HepG2 (cell line): ENCODE results near the gene HSD11B1. TPM values are rescaled to one million over a fixed set of nuclear protein-coding genes. Genes with fewer than 3 reads are reported as not detected.

Experiments used
- ATAC-seq: fragments of 200-7000 bp; cut with Tn5 transposase; 3 replicates; pipeline ENCODE4 v1.9.1; 2020; ENCODE audit warnings: mild to moderate bottlenecking, moderate library complexity
- BruUV-seq: library from RNA; stranded (reverse); fragments of 400-500 nt; replicated peaks from 2 replicates; lab custom pipeline; 2021; lab: Mats Ljungman, UMichigan
- CTCF ChIA-PET: fragments of 300-600 bp; formaldehyde crosslinking; extraction: SDS; loops from one replicate; lab custom pipeline; 2021; ENCODE audit warnings: low total read pairs, inconsistent platforms, low intra/inter-chr PET ratio; lab: Yijun Ruan, JAX
- POLR2A ChIA-PET: fragments of 350-600 bp; sonication (Branson Sonifier 250); formaldehyde crosslinking; loops from one replicate; lab custom pipeline; 2020; ENCODE audit warnings: antibody characterized with exemption, inconsistent platforms; lab: Yijun Ruan, JAX
- DNase-seq: peaks from one replicate; pipeline ENCODE4 v3.0.0-alpha.2; 2015; ENCODE audit warnings: low spot score
- FAIRE-seq: peaks from 3 replicates; lab custom pipeline; 2011; peaks lifted over from hg19 to GRCh38; lab: Jason Lieb, UNC
- H2AFZ ChIP-seq: one replicate; pipeline ENCODE4 v1.6.1; 2011; ENCODE audit warnings: low read length, inconsistent platforms
- H3K27ac ChIP-seq: fragments of 300-600 bp; 3 replicates; pipeline ENCODE4 v1.8.0; 2011; ENCODE audit warnings: mixed run types, mild to moderate bottlenecking, mixed read lengths, low read length, inconsistent platforms; ENCODE audit not compliant: insufficient read depth; ENCODE audit errors: extremely low read length
- H3K27me3 ChIP-seq, 2 experiments: fragments of 200-600 bp in 1 of 2; 2 replicates in 1 of 2; 3 replicates in 1 of 2; pipeline versions ENCODE4 v1.6.0 to v1.8.0; 2011; ENCODE audit warnings: low read length in 2 of 2, mild to moderate bottlenecking in 2 of 2, moderate library complexity in 2 of 2, inconsistent platforms in 1 of 2; ENCODE audit not compliant: insufficient read depth in 2 of 2, control insufficient read depth in 1 of 2
- H3K36me3 ChIP-seq, 2 experiments: fragments of 200-600 bp in 1 of 2; replicated peaks in 1 of 2; 2 replicates in 1 of 2; 3 replicates in 1 of 2; pipeline versions ENCODE4 v1.5.1 to v1.8.0; 2011; ENCODE audit warnings: low read length in 2 of 2, inconsistent platforms in 1 of 2; ENCODE audit not compliant: insufficient read depth in 2 of 2, control insufficient read depth in 1 of 2
- H3K4me1 ChIP-seq: 2 replicates; pipeline ENCODE4 v1.5.1; 2012; ENCODE audit warnings: low read length, inconsistent platforms; ENCODE audit not compliant: insufficient read depth
- H3K4me2 ChIP-seq: 2 replicates; pipeline ENCODE4 v1.6.0; 2011; ENCODE audit warnings: low read depth, low read length, inconsistent platforms
- H3K4me3 ChIP-seq, 3 experiments: fragments of 200-600 bp in 1 of 3; sonication (generic), shearing (Covaris generic) in 1 of 3; replicated peaks in 1 of 3; 2 replicates each; pipeline ENCODE4 v1.5.1; 2011 to 2016; ENCODE audit warnings: low read length in 3 of 3, inconsistent platforms in 2 of 3, low read depth in 2 of 3, mild to moderate bottlenecking in 2 of 3, control low read depth in 1 of 3, mixed read lengths in 1 of 3; ENCODE audit not compliant: insufficient read depth in 1 of 3
- H3K79me2 ChIP-seq: one replicate; pipeline ENCODE4 v1.6.1; 2011; ENCODE audit warnings: low read length, inconsistent platforms; ENCODE audit not compliant: insufficient read depth
- H3K9ac ChIP-seq: 2 replicates; pipeline ENCODE4 v1.6.0; 2011; ENCODE audit warnings: mild to moderate bottlenecking, low read depth, low read length, inconsistent platforms; ENCODE audit not compliant: insufficient read depth
- H3K9me3 ChIP-seq: 2 replicates; pipeline ENCODE4 v1.5.1; 2012; ENCODE audit warnings: mild to moderate bottlenecking, low read length
- H4K20me1 ChIP-seq: 2 replicates; pipeline ENCODE4 v1.6.0; 2011; ENCODE audit warnings: inconsistent platforms, mild to moderate bottlenecking, low read length, moderate library complexity; ENCODE audit not compliant: insufficient read depth
- ARHGAP35 ChIP-seq: sonication (generic); formaldehyde crosslinking; IDR thresholded peaks from 2 replicates; pipeline ENCODE4 v1.9.0; 2022; ENCODE audit warnings: mild to moderate bottlenecking, inconsistent platforms, moderate library complexity, missing genetic modification reagents, borderline replicate concordance
- KDM5B ChIP-seq: sonication (generic); formaldehyde crosslinking; IDR thresholded peaks from 2 replicates; pipeline ENCODE4 v1.4.0; 2020; ENCODE audit warnings: missing genetic modification reagents, mild to moderate bottlenecking, borderline replicate concordance
- PHF21A ChIP-seq: sonication (generic); formaldehyde crosslinking; IDR thresholded peaks from 2 replicates; pipeline ENCODE4 v1.5.0; 2020; ENCODE audit warnings: mild to moderate bottlenecking, missing genetic modification reagents
- RFX5 ChIP-seq: IDR thresholded peaks from 2 replicates; pipeline ENCODE4 v1.6.1; 2011; ENCODE audit warnings: low read depth, low read length, improper control_type of control experiment
- SMARCC2 ChIP-seq: fragments of 450-650 bp; IDR thresholded peaks from 2 replicates; pipeline ENCODE4 v1.6.1; 2017; ENCODE audit warnings: antibody characterized with exemption, mild to moderate bottlenecking
- SMARCE1 ChIP-seq: fragments of 450-650 bp; IDR thresholded peaks from 2 replicates; pipeline ENCODE4 v1.6.1; 2017; ENCODE audit warnings: borderline replicate concordance
- SMC3 ChIP-seq: IDR thresholded peaks from 2 replicates; pipeline ENCODE4 v1.6.1; 2011; ENCODE audit warnings: low read length, improper control_type of control experiment
- ZFP41 ChIP-seq: sonication (generic); formaldehyde crosslinking; IDR thresholded peaks from 2 replicates; pipeline ENCODE4 v1.4.0; 2020; ENCODE audit warnings: mild to moderate bottlenecking, missing genetic modification reagents, borderline replicate concordance
- ZFP82 ChIP-seq: sonication (generic); formaldehyde crosslinking; IDR thresholded peaks from 2 replicates; pipeline ENCODE4 v1.5.1; 2020; ENCODE audit warnings: mild to moderate bottlenecking, missing genetic modification reagents, borderline replicate concordance
- WGBS: methylation state at CpG from one replicate; pipeline ENCODE4 v1.1.6; 2017; ENCODE audit warnings: low lambda C conversion rate; 5-methylcytosine and 5-hydroxymethylcytosine counted together
- in situ Hi-C: cut with HindIII; loops from 2 replicates; pipeline ENCODE4 v1.10.0; 2017; ENCODE audit warnings: low pct_unique_long_range_greater_than_20kb; ENCODE audit not compliant: extremely low pct_ligation_motif_present
- intact Hi-C: fragments of 100-400 bp; cut with micrococcal nuclease; formaldehyde crosslinking; loops from one replicate; pipeline ENCODE4 v1.10.0; 2022; ENCODE audit not compliant: unreplicated experiment
- polyA plus RNA-seq, 8 experiments: library from polyadenylated mRNA; depleted of rRNA in 3 of 8; stranded (reverse) in 7 of 8; unstranded in 1 of 8; fragments of >200 nt; fragmentation: Illumina TruSeq in 4 of 8; extraction: Trizol in 4 of 8; gene quantifications; 2 replicates each; pipeline versions ENCODE4 v1.2.1 to v1.2.3, GENCODE V29; 2011 to 2016; ENCODE audit warnings: low read depth in 4 of 8, missing spikeins in 1 of 8, mixed read lengths in 1 of 8; ENCODE audit not compliant: insufficient read depth in 1 of 8
- total RNA-seq, 5 experiments: library from RNA; depleted of rRNA; stranded (reverse); fragments of >200 nt; fragmentation: Illumina TruSeq; extraction: Trizol; gene quantifications; 2 replicates each; pipeline ENCODE4 v1.2.3, GENCODE V29; 2016; ENCODE audit warnings: low read depth in 1 of 5
- TF ChIP-seq, protein P1 (sequence below): sonication (generic); formaldehyde crosslinking; IDR thresholded peaks from 2 replicates; pipeline ENCODE4 v1.5.0; 2020; ENCODE audit warnings: missing genetic modification reagents
- TF ChIP-seq, protein P2 (sequence below): sonication (generic); formaldehyde crosslinking; IDR thresholded peaks from 2 replicates; pipeline ENCODE4 v1.8.1; 2023; ENCODE audit warnings: mild to moderate bottlenecking, missing genetic modification reagents
- TF ChIP-seq, protein P3 (sequence below), 2 experiments: fragments of 450-650 bp in 1 of 2; sonication (generic) in 1 of 2; formaldehyde crosslinking in 1 of 2; IDR thresholded peaks; 2 replicates each; pipeline versions ENCODE4 v1.6.1 to v1.8.0; 2016 to 2022; ENCODE audit warnings: antibody characterized with exemption in 1 of 2, mild to moderate bottlenecking in 1 of 2, missing genetic modification reagents in 1 of 2

The HSD11B1 gene
- total and polyA plus RNA-seq, 2 of the 13 experiments (the other 11 are each of a cell fraction or from before 2014, with no cell fraction given), result not detected

DNA sequence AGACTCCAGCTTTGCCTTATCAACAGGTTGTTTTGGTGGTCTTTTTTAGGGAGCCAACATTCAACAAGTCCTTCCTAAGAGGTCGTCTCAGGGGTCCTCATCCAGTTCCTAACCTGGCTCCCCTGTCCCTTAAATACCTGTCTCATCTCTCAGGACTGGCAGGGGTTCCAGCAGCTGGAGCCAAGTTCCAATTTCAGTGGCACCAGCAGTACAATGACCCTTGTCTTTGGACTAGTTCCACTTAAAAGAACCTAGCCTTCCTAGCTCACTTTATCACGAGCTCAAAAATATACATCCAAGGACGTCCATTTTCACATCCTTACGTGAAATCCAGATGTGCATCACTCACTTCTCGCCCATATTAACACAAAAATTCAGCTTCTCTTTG, 32.5 kb downstream of the HSD11B1 start:
- H3K9ac ChIP-seq, result no peak overlapping the region
- H3K4me2 ChIP-seq, result no peak overlapping the region
- FAIRE-seq, result no peak
- H3K36me3 ChIP-seq, result no peaks in the 10 kb centered on the region
- intact Hi-C loops (no loop called here), in situ Hi-C loops (no loop called here)
- no peak overlapping the region for H3K4me3 ChIP-seq
- H3K27ac ChIP-seq, result no peak overlapping the region
- H4K20me1 ChIP-seq, result no peaks in the 10 kb centered on the region
- BruUV-seq, result no TSS peak
- no peak for DNase-seq
- no peaks in the 10 kb centered on the region for H3K79me2 ChIP-seq
- 0% methylated on average over 5 of the region's 5 CpGs for WGBS
- ChIA-PET CTCF (no interaction called here), POLR2A (no interaction called here)
- no peaks in the 10 kb centered on the region for H3K9me3 ChIP-seq
- no peaks in the 10 kb centered on the region for H3K4me1 ChIP-seq
- no peak overlapping the region for H2AFZ ChIP-seq
- no peaks in the 10 kb centered on the region; a peak in 2 of 5 replicates for H3K27me3 ChIP-seq
- ATAC-seq, result no peak
- TF ChIP-seq ARHGAP35 (CRISPR knock-in tag), result no peak
- TF ChIP-seq, protein P1, sequence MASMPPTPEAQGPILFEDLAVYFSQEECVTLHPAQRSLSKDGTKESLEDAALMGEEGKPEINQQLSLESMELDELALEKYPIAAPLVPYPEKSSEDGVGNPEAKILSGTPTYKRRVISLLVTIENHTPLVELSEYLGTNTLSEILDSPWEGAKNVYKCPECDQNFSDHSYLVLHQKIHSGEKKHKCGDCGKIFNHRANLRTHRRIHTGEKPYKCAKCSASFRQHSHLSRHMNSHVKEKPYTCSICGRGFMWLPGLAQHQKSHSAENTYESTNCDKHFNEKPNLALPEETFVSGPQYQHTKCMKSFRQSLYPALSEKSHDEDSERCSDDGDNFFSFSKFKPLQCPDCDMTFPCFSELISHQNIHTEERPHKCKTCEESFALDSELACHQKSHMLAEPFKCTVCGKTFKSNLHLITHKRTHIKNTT (CRISPR knock-in tag), result no peak
- no peak for TF ChIP-seq ZFP82 (CRISPR knock-in tag)
- no peak for TF ChIP-seq ZFP41
- TF ChIP-seq SMARCC2, result no peak
- TF ChIP-seq PHF21A, result no peak
- TF ChIP-seq RFX5, result no peak
- TF ChIP-seq, protein P2, sequence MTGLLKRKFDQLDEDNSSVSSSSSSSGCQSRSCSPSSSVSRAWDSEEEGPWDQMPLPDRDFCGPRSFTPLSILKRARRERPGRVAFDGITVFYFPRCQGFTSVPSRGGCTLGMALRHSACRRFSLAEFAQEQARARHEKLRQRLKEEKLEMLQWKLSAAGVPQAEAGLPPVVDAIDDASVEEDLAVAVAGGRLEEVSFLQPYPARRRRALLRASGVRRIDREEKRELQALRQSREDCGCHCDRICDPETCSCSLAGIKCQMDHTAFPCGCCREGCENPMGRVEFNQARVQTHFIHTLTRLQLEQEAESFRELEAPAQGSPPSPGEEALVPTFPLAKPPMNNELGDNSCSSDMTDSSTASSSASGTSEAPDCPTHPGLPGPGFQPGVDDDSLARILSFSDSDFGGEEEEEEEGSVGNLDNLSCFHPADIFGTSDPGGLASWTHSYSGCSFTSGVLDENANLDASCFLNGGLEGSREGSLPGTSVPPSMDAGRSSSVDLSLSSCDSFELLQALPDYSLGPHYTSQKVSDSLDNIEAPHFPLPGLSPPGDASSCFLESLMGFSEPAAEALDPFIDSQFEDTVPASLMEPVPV, result no peak
- TF ChIP-seq, protein P3, sequence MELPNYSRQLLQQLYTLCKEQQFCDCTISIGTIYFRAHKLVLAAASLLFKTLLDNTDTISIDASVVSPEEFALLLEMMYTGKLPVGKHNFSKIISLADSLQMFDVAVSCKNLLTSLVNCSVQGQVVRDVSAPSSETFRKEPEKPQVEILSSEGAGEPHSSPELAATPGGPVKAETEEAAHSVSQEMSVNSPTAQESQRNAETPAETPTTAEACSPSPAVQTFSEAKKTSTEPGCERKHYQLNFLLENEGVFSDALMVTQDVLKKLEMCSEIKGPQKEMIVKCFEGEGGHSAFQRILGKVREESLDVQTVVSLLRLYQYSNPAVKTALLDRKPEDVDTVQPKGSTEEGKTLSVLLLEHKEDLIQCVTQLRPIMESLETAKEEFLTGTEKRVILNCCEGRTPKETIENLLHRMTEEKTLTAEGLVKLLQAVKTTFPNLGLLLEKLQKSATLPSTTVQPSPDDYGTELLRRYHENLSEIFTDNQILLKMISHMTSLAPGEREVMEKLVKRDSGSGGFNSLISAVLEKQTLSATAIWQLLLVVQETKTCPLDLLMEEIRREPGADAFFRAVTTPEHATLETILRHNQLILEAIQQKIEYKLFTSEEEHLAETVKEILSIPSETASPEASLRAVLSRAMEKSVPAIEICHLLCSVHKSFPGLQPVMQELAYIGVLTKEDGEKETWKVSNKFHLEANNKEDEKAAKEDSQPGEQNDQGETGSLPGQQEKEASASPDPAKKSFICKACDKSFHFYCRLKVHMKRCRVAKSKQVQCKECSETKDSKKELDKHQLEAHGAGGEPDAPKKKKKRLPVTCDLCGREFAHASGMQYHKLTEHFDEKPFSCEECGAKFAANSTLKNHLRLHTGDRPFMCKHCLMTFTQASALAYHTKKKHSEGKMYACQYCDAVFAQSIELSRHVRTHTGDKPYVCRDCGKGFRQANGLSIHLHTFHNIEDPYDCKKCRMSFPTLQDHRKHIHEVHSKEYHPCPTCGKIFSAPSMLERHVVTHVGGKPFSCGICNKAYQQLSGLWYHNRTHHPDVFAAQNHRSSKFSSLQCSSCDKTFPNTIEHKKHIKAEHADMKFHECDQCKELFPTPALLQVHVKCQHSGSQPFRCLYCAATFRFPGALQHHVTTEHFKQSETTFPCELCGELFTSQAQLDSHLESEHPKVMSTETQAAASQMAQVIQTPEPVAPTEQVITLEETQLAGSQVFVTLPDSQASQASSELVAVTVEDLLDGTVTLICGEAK (IDR thresholded peaks at IDR 0.05), result no peak
- TF ChIP-seq, protein P3 (CRISPR knock-in tag; IDR thresholded peaks at IDR 0.05), result no peak
- TF ChIP-seq SMC3, result no peak
- TF ChIP-seq KDM5B, result no peak
- no peak for TF ChIP-seq SMARCE1
